GM18909 (cell line): Measurements from ENCODE around the gene ASXL3.

Experiments used
- ATAC-seq: cut with Tn5 transposase; IDR thresholded peaks from one replicate; pipeline ENCODE4 v1.9.1; 2021; ENCODE audit warnings: mild to moderate bottlenecking; ENCODE audit not compliant: unreplicated experiment, poor library complexity

ASXL3 gene

DNA sequence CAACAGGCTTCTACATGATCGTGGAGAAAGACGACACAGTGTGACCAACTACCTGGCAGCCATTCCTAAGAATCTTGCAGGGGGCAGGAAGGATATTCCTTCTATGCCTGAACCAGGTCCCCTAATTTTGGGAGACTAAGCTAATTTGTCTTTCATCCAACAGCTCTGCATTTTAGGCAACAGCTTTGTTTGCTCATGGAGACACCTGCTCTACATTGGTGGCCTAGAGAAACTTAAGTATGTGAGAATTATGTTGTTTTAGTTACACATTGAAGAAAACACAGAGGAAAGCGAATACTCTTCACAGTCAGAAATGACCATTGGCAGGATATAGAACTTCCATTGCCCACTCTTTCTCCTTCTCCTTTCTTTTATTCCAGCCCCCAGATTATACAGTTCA lies 75.2 kb downstream of the ASXL3 start:
- ATAC-seq = no peak

DNA sequence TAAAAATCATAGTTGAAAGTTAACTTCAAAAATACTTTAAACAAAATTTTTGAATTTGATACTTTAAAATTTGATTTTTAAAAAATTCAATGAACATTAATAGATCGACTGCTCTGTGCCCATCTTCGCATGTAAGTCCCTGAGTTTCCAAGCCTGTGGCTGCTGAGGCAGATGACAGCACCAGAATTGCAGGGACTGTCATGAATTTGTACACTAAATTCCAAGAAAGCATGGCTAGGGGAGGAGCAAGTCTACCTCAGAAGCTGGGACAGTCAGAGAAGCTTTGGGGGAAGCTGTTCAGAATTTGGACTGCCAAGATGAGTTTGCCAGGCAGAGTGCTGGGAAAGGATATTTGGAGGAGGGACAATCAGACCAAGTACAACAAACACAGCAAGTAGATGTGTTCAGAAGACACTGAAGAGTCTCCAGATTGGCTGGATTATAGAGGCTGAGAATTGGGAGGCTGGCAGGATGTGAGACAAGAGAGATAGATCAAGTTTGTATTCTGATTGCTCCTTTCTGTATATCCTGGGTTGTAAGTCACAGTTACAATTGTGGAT lies 79.0 kb downstream of the ASXL3 start:
- ATAC-seq = no peak

- no peak for ATAC-seq
Measured at GRCh38 chr18:33660696-33661310, 82.8 kb downstream of the ASXL3 start.

DNA sequence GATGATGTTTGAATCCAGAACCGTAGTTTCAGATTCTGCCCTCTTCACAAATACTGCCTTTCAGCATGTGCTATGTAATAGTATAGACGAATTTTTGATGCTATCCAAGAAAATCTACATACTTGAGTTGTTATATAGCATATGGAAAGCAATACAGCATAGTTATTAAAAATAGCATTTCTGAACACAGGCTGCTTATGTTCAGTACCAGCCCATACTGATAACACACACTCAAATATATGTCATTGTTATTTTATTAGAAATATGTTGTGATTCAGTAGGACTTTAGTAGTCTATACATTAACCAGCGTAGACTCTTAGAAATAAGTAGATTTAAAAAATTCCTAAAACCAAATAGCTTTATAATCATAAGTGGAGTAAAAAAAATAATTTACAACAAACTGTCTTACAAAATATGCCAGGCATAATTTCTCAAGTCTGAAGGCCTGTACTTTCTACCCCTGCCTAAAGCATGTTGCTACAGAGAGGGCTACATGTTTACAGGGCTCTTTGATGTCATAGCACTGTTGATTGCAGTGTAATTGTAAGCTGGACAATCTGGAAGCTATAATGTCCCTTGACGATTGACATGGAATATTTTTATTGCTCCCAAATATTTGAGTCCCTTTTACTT lies 86.3 kb downstream of the ASXL3 start:
- ATAC-seq = no peak

GRCh38 chr18:33665187-33665586 lies 87.2 kb downstream of the ASXL3 start:
- ATAC-seq = no peak

DNA sequence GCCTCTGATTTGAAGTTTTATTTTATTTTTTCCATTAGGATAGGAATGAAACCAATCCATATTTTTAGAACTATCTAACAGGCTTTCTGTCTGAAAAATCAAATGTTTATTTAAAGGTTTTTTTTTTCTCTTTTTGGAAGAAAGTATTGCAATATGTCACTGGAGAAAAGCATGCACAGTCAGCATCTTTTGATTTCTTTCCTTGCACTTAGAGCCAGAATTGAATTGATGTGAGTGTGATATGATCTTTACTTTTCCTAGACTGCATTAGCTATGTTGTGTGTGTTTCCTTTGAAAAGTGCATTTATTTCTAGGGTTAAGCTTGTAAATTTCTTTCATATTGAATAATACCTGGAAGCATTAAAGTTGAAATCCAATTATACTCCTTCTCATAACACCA lies 87.6 kb downstream of the ASXL3 start:
- no peak for ATAC-seq

DNA sequence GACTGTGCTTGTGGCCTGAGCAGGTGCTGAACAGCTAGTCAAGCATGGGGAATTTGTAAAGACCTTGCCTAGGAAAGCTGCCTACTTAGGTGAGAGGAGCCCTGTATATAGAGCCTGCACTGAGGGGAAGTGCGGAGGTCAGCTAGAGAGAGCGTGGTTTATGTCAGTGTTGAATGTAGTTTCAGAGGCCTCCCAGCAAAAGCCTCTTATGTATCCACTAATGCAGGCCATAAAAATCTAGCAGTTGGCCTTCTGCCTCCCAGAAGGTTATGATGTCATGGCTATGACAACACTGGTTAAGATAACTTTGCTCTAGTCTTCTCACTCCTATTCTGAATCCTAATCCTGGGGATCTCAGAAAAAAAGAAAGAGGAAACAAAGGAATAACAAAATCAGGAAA lies 88.9 kb downstream of the ASXL3 start:
- no peak for ATAC-seq

GRCh38 chr18:33669589-33669988 lies 91.6 kb downstream of the ASXL3 start:
- ATAC-seq = no peak

- ATAC-seq = no peak
Measured at GRCh38 chr18:33670029-33670428, 92.0 kb downstream of the ASXL3 start.

DNA sequence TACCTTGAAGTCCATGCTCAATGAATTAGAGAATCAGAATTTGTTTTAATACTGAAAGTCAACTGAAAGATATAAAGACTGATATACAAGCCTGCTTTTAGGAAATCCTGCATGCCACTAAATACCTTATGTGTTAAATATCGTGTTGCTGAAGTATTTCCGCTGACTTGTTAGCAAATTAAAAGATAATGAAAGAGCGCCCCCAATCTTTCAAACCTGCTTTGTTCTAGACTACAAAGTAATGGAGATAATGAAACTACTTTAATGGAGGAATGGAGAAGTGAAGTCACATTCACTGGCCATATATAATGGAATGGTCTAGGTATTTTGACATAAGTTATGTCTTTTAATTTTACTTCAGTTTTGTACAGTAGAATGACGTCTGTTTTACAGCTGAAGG lies 95.7 kb downstream of the ASXL3 start:
- ATAC-seq = no peak

DNA sequence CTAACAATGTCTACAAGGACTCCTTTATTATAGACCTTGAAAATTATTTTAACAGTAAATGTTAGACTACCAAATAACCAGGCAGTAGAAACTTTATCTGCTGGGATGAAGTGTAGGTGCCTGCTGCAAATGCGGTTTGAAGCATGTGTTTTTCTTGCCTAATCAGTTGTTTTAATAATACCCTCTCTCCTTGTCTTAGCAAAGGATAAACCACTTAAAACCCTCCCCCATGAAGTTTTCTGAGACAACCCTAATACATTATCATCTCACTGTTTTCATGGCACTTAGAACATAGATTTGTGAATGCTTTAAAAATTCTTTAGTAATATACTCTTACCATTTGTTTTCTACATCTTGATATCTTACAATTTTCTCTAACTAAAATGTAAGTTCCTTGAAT lies 98.6 kb downstream of the ASXL3 start:
- no peak for ATAC-seq

DNA sequence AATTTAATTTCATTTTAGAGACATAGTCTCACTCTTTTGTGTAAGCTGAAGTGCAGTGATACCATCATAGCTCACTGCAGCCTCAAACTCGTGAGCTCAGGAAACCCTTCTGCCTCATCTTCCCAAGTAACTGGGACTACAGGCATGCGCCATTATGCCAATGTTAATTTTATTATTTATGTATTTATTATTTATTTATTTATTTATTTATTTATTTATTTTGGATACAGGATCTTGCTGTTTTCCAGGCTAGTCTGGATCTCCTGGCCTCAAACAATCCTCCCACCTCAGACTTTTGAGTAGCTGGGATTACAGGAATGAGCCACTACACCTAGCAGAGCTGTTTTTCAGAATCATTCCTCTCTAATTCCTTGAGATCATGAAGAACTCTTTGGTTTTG lies 99.9 kb downstream of the ASXL3 start:
- no peak for ATAC-seq

GRCh38 chr18:33682436-33682835 lies 104.4 kb downstream of the ASXL3 start:
- ATAC-seq = no peak

GRCh38 chr18:33694593-33694992 lies 116.6 kb downstream of the ASXL3 start:
- no peak for ATAC-seq

DNA sequence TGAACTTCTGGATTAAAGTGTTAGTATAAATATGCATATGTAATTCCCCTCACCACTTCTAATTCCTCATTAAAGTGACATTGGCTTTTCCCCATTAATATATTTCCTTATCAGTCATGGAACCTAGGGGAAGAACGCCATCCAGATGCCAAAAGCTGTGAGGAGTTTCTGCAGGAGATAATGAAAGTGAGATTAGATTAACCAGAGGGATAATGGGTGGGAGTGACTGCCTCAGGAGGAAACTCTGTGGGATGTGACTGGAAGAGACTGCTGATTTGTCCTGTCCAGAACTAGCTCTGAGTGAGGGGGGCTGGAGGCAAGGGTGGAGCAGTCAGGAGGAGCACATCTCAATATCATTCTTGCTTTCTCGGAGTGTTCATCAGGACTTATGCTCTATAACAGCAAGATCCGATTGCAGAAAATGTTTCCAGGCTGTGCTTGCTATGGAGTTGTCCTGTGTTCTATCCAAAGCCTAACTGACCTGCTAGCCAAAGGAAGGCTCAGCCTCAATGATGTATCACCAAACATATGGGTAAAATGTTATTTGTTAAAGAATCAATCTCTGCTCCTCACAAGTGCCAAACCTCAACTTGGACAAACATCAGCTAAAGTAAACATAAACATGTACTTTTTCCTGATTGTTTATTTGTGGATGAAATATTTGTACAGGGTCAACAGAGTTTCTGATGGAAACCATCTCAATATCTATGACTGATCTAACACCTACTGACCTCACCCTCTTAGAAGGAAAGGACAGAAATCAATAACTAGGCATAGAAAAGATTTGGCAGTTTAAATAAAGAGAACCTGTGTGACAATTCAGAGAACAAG lies 118.5 kb downstream of the ASXL3 start:
- no peak for ATAC-seq

GRCh38 chr18:33697498-33697897 lies 119.5 kb downstream of the ASXL3 start:
- ATAC-seq = no peak

- no peak for ATAC-seq
Measured at GRCh38 chr18:33699372-33699771, 121.4 kb downstream of the ASXL3 start.

GRCh38 chr18:33700513-33700976 lies 122.5 kb downstream of the ASXL3 start:
- ATAC-seq = peak; percentile 86

DNA sequence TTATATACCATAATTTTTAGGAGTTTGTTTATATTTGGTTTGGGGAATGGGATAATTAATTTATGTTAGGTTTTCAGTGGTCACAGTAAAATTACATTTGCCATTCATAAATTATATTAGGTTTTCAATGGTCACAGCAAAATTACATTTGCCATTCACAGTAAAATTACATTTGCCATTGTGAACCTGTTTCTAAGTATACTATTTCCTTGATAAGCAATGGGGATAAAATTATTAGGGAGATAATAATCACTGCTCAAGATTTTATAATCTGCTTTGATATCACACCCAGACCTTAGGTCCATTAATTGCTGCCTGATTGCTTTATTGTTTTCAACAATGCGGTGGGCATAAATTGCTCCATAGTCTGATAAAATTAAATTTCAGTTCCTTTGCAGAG lies 124.6 kb downstream of the ASXL3 start:
- no peak for ATAC-seq

- ATAC-seq = no peak
Measured at GRCh38 chr18:33706391-33706790, 128.4 kb downstream of the ASXL3 start.

GRCh38 chr18:33708876-33709275 lies 130.9 kb downstream of the ASXL3 start:
- ATAC-seq = no peak
